Transverse colon (tissue), 4 donors: ENCODE results near the gene TNFRSF11A.

ENCODE experiments used
- CTCF ChIP-seq, 5 experiments: fragments of 200-600 bp in 3 of 5; fragments of 450-650 bp in 2 of 5; sonication (generic) in 3 of 5; IDR thresholded peaks; 1 replicate in 2 of 5; 2 replicates in 3 of 5; pipeline ENCODE4 v1.5.1; 2016 to 2017; ENCODE audit warnings: antibody characterized with exemption in 5 of 5, inconsistent platforms in 3 of 5, mild to moderate bottlenecking in 2 of 5, moderate library complexity in 1 of 5
- POLR2A ChIP-seq: fragments of 450-650 bp; IDR thresholded peaks from one replicate; pipeline ENCODE4 v1.6.1; 2016; ENCODE audit warnings: antibody characterized with exemption, mild to moderate bottlenecking, moderate library complexity
- POLR2AphosphoS5 ChIP-seq, 3 donors: sonication (generic); formaldehyde crosslinking; IDR thresholded peaks; one replicate each; pipeline ENCODE4 v1.6.1; 2016; ENCODE audit warnings: antibody characterized with exemption in 3 of 3

GRCh38 chr18:62381373-62381772, 56.3 kb downstream of the TNFRSF11A start:
- TF ChIP-seq CTCF (IDR thresholded peaks at IDR 0.05) (no peak), POLR2AphosphoS5 (IDR thresholded peaks at IDR 0.05) (no peak), POLR2A (no peak)
